ENCODE data around the gene GBF1. TPM values are rescaled to one million over a fixed set of nuclear protein-coding genes. Genes with fewer than 3 reads are reported as not detected.

GBF1 gene
- total and polyA plus RNA-seq, 8 donors: 5.7 to 47.3 (median 21.9) TPM

DNA sequence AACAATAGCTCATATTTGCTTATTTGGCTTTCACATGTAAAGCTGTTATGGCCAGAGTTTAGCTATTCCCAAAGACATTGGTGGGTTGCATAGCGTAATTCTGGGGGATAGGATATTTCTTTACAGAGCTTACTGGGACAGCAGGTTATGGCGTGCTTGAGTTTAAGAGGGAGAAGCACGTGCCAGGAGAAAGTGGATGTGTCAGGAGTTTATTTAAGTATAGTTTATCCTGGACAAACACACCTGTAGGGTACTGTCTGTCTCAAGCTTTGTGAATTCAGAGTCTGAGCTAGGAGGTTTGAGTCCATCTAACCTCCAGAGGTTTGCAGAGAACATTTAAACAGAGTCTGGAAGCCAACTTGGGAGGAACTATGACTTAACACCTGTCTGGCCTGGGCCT, 21.3 kb downstream of the GBF1 start:
- intact Hi-C loops (cut with DNase I; ENCODE audit: low total_unique reads): no loop called here

DNA sequence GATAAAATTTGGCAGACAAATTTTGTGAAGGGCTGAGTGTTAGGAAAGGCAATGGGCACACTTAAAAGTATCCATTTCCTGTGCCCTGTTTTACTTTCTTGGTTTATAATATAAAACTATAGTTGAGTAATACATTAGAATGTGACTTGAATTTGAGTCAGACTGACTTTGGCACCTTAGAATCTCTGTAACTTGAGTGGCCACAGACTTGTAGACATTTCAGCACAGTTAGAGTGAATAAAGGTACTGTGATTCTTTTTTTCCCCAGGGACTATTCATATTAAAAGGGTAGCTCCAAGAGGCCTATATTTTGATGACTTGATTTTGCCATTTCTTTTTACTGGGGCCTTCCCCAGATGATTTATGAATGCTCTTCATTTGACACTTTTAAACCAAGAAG, 22.4 kb downstream of the GBF1 start:
- TF ChIP-seq, protein P1, sequence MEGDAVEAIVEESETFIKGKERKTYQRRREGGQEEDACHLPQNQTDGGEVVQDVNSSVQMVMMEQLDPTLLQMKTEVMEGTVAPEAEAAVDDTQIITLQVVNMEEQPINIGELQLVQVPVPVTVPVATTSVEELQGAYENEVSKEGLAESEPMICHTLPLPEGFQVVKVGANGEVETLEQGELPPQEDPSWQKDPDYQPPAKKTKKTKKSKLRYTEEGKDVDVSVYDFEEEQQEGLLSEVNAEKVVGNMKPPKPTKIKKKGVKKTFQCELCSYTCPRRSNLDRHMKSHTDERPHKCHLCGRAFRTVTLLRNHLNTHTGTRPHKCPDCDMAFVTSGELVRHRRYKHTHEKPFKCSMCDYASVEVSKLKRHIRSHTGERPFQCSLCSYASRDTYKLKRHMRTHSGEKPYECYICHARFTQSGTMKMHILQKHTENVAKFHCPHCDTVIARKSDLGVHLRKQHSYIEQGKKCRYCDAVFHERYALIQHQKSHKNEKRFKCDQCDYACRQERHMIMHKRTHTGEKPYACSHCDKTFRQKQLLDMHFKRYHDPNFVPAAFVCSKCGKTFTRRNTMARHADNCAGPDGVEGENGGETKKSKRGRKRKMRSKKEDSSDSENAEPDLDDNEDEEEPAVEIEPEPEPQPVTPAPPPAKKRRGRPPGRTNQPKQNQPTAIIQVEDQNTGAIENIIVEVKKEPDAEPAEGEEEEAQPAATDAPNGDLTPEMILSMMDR (IDR thresholded peaks at IDR 0.05): no peak
- TF ChIP-seq POLR2A (IDR thresholded peaks at IDR 0.05) (no peak), EP300 (IDR thresholded peaks at IDR 0.05) (no peak), POLR2AphosphoS5 (IDR thresholded peaks at IDR 0.05) (no peak)
- Histone ChIP-seq H3K36me3 (peaks cover 0 to 11% (median 7%) of the 10 kb centered on the region in 4 donors), H3K4me3 (no peak overlapping the region), H3K27me3 (no peaks in the 10 kb centered on the region), H3K9me3 (no peaks in the 10 kb centered on the region), H3K27ac (peak overlapping the region in 3 of 5 donors; percentile 7 to 50 (median 14)), H3K4me1 (peaks cover 25 to 62% (median 43%) of the 10 kb centered on the region in 4 donors)
- intact Hi-C loops (cut with DNase I; ENCODE audit: low total_unique reads): no loop called here
- no peak for DNase-seq

More for the DNA sequence above, 21.3 kb downstream of the GBF1 start:
- Histone ChIP-seq H3K4me1 (peaks cover 30 to 72% (median 50%) of the 10 kb centered on the region in 4 donors), H3K27me3 (no peaks in the 10 kb centered on the region), H3K4me3 (no peak overlapping the region), H3K9me3 (no peaks in the 10 kb centered on the region), H3K27ac (no peak overlapping the region), H3K36me3 (peaks cover 8 to 22% (median 15%) of the 10 kb centered on the region in 4 donors)
- 69 to 89% (median 72%) methylated on average over 3 of the region's 3 CpGs for WGBS, 5 donors
- TF ChIP-seq POLR2A (IDR thresholded peaks at IDR 0.05) (no peak), POLR2AphosphoS5 (IDR thresholded peaks at IDR 0.05) (no peak), EP300 (IDR thresholded peaks at IDR 0.05) (no peak)
- TF ChIP-seq, protein P1 (IDR thresholded peaks at IDR 0.05): no peak
- no peak for DNase-seq

GRCh38 chr10:102268375-102268888, 23.1 kb downstream of the GBF1 start:
- Histone ChIP-seq H3K27me3 (no peaks in the 10 kb centered on the region), H3K4me1 (peaks cover 18 to 60% (median 40%) of the 10 kb centered on the region in 4 donors), H3K36me3 (peaks cover 0 to 10% (median 4%) of the 10 kb centered on the region in 4 donors), H3K9me3 (no peaks in the 10 kb centered on the region), H3K4me3 (no peak overlapping the region), H3K27ac (peak overlapping the region in 1 of 5 donors; percentile 50)
- intact Hi-C loops (cut with DNase I; ENCODE audit: low total_unique reads): no loop called here
- TF ChIP-seq POLR2A (IDR thresholded peaks at IDR 0.05) (no peak), EP300 (IDR thresholded peaks at IDR 0.05) (no peak), POLR2AphosphoS5 (IDR thresholded peaks at IDR 0.05) (no peak)
- no peak for DNase-seq

GRCh38 chr10:102269017-102269416, 23.7 kb downstream of the GBF1 start:
- Histone ChIP-seq H3K36me3 (peaks cover 0 to 10% (median 1%) of the 10 kb centered on the region in 4 donors), H3K4me3 (no peak overlapping the region), H3K9me3 (no peaks in the 10 kb centered on the region), H3K27ac (peak overlapping the region in 1 of 5 donors; percentile 50), H3K27me3 (no peaks in the 10 kb centered on the region), H3K4me1 (peaks cover 15 to 60% (median 39%) of the 10 kb centered on the region in 4 donors)
- no peak for DNase-seq
- TF ChIP-seq POLR2AphosphoS5 (IDR thresholded peaks at IDR 0.05) (no peak), POLR2A (IDR thresholded peaks at IDR 0.05) (no peak), EP300 (IDR thresholded peaks at IDR 0.05) (no peak)
- TF ChIP-seq, protein P1 (IDR thresholded peaks at IDR 0.05): no peak
- intact Hi-C loops (cut with DNase I; ENCODE audit: low total_unique reads): no loop called here
- WGBS, 5 donors: 42 to 63% (median 56%) methylated on average over 3 of the region's 3 CpGs

- WGBS, 5 donors: 50 to 82% (median 73%) methylated on average over 1 of the region's 1 CpG
- intact Hi-C loops (cut with DNase I; ENCODE audit: low total_unique reads): no loop called here
These were observed 28.7 kb downstream of the GBF1 start for GRCh38 chr10:102274062-102274461.

More at GRCh38 chr10:102274062-102274461, 28.7 kb downstream of the GBF1 start:
- no peak for DNase-seq
- Histone ChIP-seq H3K27me3 (no peaks in the 10 kb centered on the region), H3K4me1 (peaks cover 2 to 37% (median 18%) of the 10 kb centered on the region in 4 donors), H3K27ac (no peak overlapping the region), H3K9me3 (no peaks in the 10 kb centered on the region), H3K4me3 (no peak overlapping the region), H3K36me3 (peaks cover 0 to 15% (median 4%) of the 10 kb centered on the region in 4 donors)
- TF ChIP-seq EP300 (IDR thresholded peaks at IDR 0.05) (no peak), POLR2A (IDR thresholded peaks at IDR 0.05) (no peak), POLR2AphosphoS5 (IDR thresholded peaks at IDR 0.05) (no peak)
- TF ChIP-seq, protein P1 (IDR thresholded peaks at IDR 0.05): no peak

Data from stomach (tissue), 9 donors.